HG02981 (cell line): ENCODE data around the gene CRY2.
"Not testable (repeated sequence)": the region's sequence is repeated elsewhere in the genome, so short reads cannot be mapped to it uniquely, and the experiment has no call there.

Source experiments
- ATAC-seq: cut with Tn5 transposase; IDR thresholded peaks from one replicate; pipeline ENCODE4 v1.9.1; 2021; ENCODE audit warnings: mild to moderate bottlenecking, moderate library complexity; ENCODE audit not compliant: unreplicated experiment

CRY2 gene

GRCh38 chr11:45897556-45897955 is 50.3 kb downstream of the CRY2 start:
- no peak for ATAC-seq

GRCh38 chr11:45899086-45899447 is 51.8 kb downstream of the CRY2 start:
- ATAC-seq, result no peak

- ATAC-seq, result peak; percentile 70
Observed at GRCh38 chr11:45899448-45900174, 52.3 kb downstream of the CRY2 start.

- ATAC-seq, result not testable (repeated sequence)
Observed at GRCh38 chr11:45900175-45900800, 53.0 kb downstream of the CRY2 start.

GRCh38 chr11:45900916-45901617 is 53.8 kb downstream of the CRY2 start:
- ATAC-seq, result no peak

- ATAC-seq, result no peak
Observed at GRCh38 chr11:45901626-45902025, 54.4 kb downstream of the CRY2 start.

GRCh38 chr11:45902452-45903380 is 55.4 kb downstream of the CRY2 start:
- no peak for ATAC-seq

- no peak for ATAC-seq
Observed at GRCh38 chr11:45904309-45904915, 57.1 kb downstream of the CRY2 start.

- no peak for ATAC-seq
Observed at GRCh38 chr11:45905095-45905494, 57.8 kb downstream of the CRY2 start.

GRCh38 chr11:45905576-45905975 is 58.3 kb downstream of the CRY2 start:
- ATAC-seq, result not testable (repeated sequence)

GRCh38 chr11:45906096-45906682 is 58.9 kb downstream of the CRY2 start:
- no peak for ATAC-seq

- no peak for ATAC-seq
Observed at GRCh38 chr11:45906965-45907611, 59.8 kb downstream of the CRY2 start, which contains the start of gene FREY1. Gene FREY1 (minus strand): TSS chr11:45907271. CDS start chr11:45907245, 26 bp downstream.

- ATAC-seq, result no peak
Observed at GRCh38 chr11:45907911-45908370, 60.7 kb downstream of the CRY2 start.

GRCh38 chr11:45909594-45910475 is 62.6 kb downstream of the CRY2 start:
- ATAC-seq, result no peak

- no peak for ATAC-seq
Observed at GRCh38 chr11:45910623-45911022, 63.3 kb downstream of the CRY2 start.

GRCh38 chr11:45913514-45913913 is 66.2 kb downstream of the CRY2 start:
- ATAC-seq, result no peak

- no peak for ATAC-seq
Observed at GRCh38 chr11:45913942-45914635, 66.8 kb downstream of the CRY2 start.

- no peak for ATAC-seq
Observed at GRCh38 chr11:45915446-45915845, 68.2 kb downstream of the CRY2 start.
